ENCODE data around the gene LHPP. TPM values are rescaled to one million over a fixed set of nuclear protein-coding genes. Genes with fewer than 3 reads are reported as not detected.

LHPP gene
- total RNA-seq, 1 donor from 2014 or later = 8.6 TPM

- H3K36me3 Mint-ChIP-seq (ENCODE audit: low read depth) = no peaks in the 10 kb centered on the region
- no peaks in the 10 kb centered on the region for H3K9me3 Mint-ChIP-seq
- no peaks in the 10 kb centered on the region for H3K27me3 Mint-ChIP-seq
- H3K4me1 Mint-ChIP-seq = no peaks in the 10 kb centered on the region
- H3K27ac Mint-ChIP-seq = no peak overlapping the region
- intact Hi-C loops (cut with micrococcal nuclease) = no loop called here
- H3K4me3 Mint-ChIP-seq = no peak overlapping the region
- no peak for DNase-seq
Observed at GRCh38 chr10:124552691-124553276, 91.2 kb downstream of the LHPP start.

GRCh38 chr10:124554085-124554858 is 92.6 kb downstream of the LHPP start:
- no peak for DNase-seq
- H3K27ac Mint-ChIP-seq = no peak overlapping the region
- intact Hi-C loops (cut with micrococcal nuclease) = no loop called here
- no peaks in the 10 kb centered on the region for H3K27me3 Mint-ChIP-seq
- no peak overlapping the region for H3K4me3 Mint-ChIP-seq
- no peaks in the 10 kb centered on the region for H3K4me1 Mint-ChIP-seq
- H3K36me3 Mint-ChIP-seq (ENCODE audit: low read depth) = no peaks in the 10 kb centered on the region
- no peaks in the 10 kb centered on the region for H3K9me3 Mint-ChIP-seq

GRCh38 chr10:124557167-124557566 is 95.5 kb downstream of the LHPP start:
- Mint-ChIP-seq H3K9me3 (no peaks in the 10 kb centered on the region), H3K27ac (no peak overlapping the region), H3K36me3 (ENCODE audit: low read depth) (no peaks in the 10 kb centered on the region), H3K4me3 (no peak overlapping the region), H3K4me1 (no peaks in the 10 kb centered on the region), H3K27me3 (peaks cover 6% of the 10 kb centered on the region)
- no peak for DNase-seq
- intact Hi-C loops (cut with micrococcal nuclease) = no loop called here

- H3K36me3 Mint-ChIP-seq (ENCODE audit: low read depth) = no peaks in the 10 kb centered on the region
- H3K9me3 Mint-ChIP-seq = no peaks in the 10 kb centered on the region
- intact Hi-C loops (cut with micrococcal nuclease) = no loop called here
Observed at GRCh38 chr10:124557648-124558338, 96.2 kb downstream of the LHPP start.

GRCh38 chr10:124558339-124559321 is 97.0 kb downstream of the LHPP start:
- Mint-ChIP-seq H3K36me3 (ENCODE audit: low read depth) (no peaks in the 10 kb centered on the region), H3K4me3 (no peak overlapping the region), H3K27me3 (peaks cover 6% of the 10 kb centered on the region), H3K27ac (no peak overlapping the region), H3K4me1 (no peaks in the 10 kb centered on the region), H3K9me3 (no peaks in the 10 kb centered on the region)
- no peak for DNase-seq
- intact Hi-C loops (cut with micrococcal nuclease) = no loop called here

More at GRCh38 chr10:124557648-124558338, 96.2 kb downstream of the LHPP start:
- H3K4me3 Mint-ChIP-seq = no peak overlapping the region
- peaks cover 6% of the 10 kb centered on the region for H3K27me3 Mint-ChIP-seq
- H3K27ac Mint-ChIP-seq = no peak overlapping the region
- no peak for DNase-seq
- no peaks in the 10 kb centered on the region for H3K4me1 Mint-ChIP-seq

GRCh38 chr10:124559372-124560132 is 97.9 kb downstream of the LHPP start:
- Mint-ChIP-seq H3K4me1 (no peaks in the 10 kb centered on the region), H3K36me3 (ENCODE audit: low read depth) (no peaks in the 10 kb centered on the region), H3K27me3 (peaks cover 6% of the 10 kb centered on the region), H3K4me3 (no peak overlapping the region), H3K27ac (no peak overlapping the region), H3K9me3 (no peaks in the 10 kb centered on the region)
- DNase-seq = no peak
- intact Hi-C loops (cut with micrococcal nuclease) = no loop called here

- Mint-ChIP-seq H3K36me3 (ENCODE audit: low read depth) (no peaks in the 10 kb centered on the region), H3K4me1 (no peaks in the 10 kb centered on the region)
Observed at GRCh38 chr10:124560377-124561105, 98.9 kb downstream of the LHPP start.

GRCh38 chr10:124561206-124561605 is 99.6 kb downstream of the LHPP start:
- peaks cover 6% of the 10 kb centered on the region for H3K27me3 Mint-ChIP-seq

More at GRCh38 chr10:124560377-124561105, 98.9 kb downstream of the LHPP start:
- H3K27ac Mint-ChIP-seq = no peak overlapping the region
- no peak overlapping the region for H3K4me3 Mint-ChIP-seq
- DNase-seq = no peak
- intact Hi-C loops (cut with micrococcal nuclease) = no loop called here
- H3K9me3 Mint-ChIP-seq = no peaks in the 10 kb centered on the region
- peaks cover 6% of the 10 kb centered on the region for H3K27me3 Mint-ChIP-seq

GRCh38 chr10:124562425-124563060 is 100.9 kb downstream of the LHPP start:
- Mint-ChIP-seq H3K27ac (no peak overlapping the region), H3K9me3 (no peaks in the 10 kb centered on the region), H3K36me3 (ENCODE audit: low read depth) (no peaks in the 10 kb centered on the region), H3K4me3 (no peak overlapping the region), H3K4me1 (no peaks in the 10 kb centered on the region), H3K27me3 (peaks cover 6% of the 10 kb centered on the region)
- no peak for DNase-seq
- intact Hi-C loops (cut with micrococcal nuclease) = no loop called here

More at GRCh38 chr10:124561206-124561605, 99.6 kb downstream of the LHPP start:
- no peaks in the 10 kb centered on the region for H3K36me3 Mint-ChIP-seq (ENCODE audit: low read depth)
- H3K27ac Mint-ChIP-seq = no peak overlapping the region
- no peak overlapping the region for H3K4me3 Mint-ChIP-seq
- H3K4me1 Mint-ChIP-seq = no peaks in the 10 kb centered on the region
- H3K9me3 Mint-ChIP-seq = no peaks in the 10 kb centered on the region
- intact Hi-C loops (cut with micrococcal nuclease) = no loop called here
- no peak for DNase-seq

- intact Hi-C loops (cut with micrococcal nuclease) = no loop called here
- DNase-seq = no peak
- peaks cover 6% of the 10 kb centered on the region for H3K27me3 Mint-ChIP-seq
- H3K36me3 Mint-ChIP-seq (ENCODE audit: low read depth) = no peaks in the 10 kb centered on the region
- H3K4me1 Mint-ChIP-seq = no peaks in the 10 kb centered on the region
- H3K4me3 Mint-ChIP-seq = no peak overlapping the region
- no peaks in the 10 kb centered on the region for H3K9me3 Mint-ChIP-seq
- H3K27ac Mint-ChIP-seq = no peak overlapping the region
Observed at GRCh38 chr10:124563320-124564040, 101.9 kb downstream of the LHPP start.

GRCh38 chr10:124564881-124565280 is 103.3 kb downstream of the LHPP start:
- no peaks in the 10 kb centered on the region for H3K9me3 Mint-ChIP-seq
- H3K4me3 Mint-ChIP-seq = no peak overlapping the region
- no peaks in the 10 kb centered on the region for H3K36me3 Mint-ChIP-seq (ENCODE audit: low read depth)
- H3K27me3 Mint-ChIP-seq = peaks cover 6% of the 10 kb centered on the region
- H3K4me1 Mint-ChIP-seq = no peaks in the 10 kb centered on the region
- no peak overlapping the region for H3K27ac Mint-ChIP-seq
- no peak for DNase-seq
- intact Hi-C loops (cut with micrococcal nuclease) = no loop called here

All from activated CD4-positive, alpha-beta T cell treated with anti-CD3 and anti-CD28 coated beads, Interleukin-2, amount 10 ng/mL, durations not matched to agents 24 days and 14 days (primary cell).